HFFc6 (cell line): ENCODE results near the gene CDKL1. TPM values are rescaled to one million over a fixed set of nuclear protein-coding genes. Genes with fewer than 3 reads are reported as not detected.

Experiments used
- DNase-seq: peaks from one replicate; pipeline ENCODE4 v3.0.0-alpha.2; 2018
- H3K27ac Mint-ChIP-seq: 2 replicates; pipeline ENCODE4 v1.8.0; 2020; ENCODE audit warnings: mild to moderate bottlenecking, mixed read lengths
- H3K27me3 Mint-ChIP-seq: 2 replicates; pipeline ENCODE4 v1.8.0; 2021; ENCODE audit warnings: mild to moderate bottlenecking, moderate library complexity, mixed read lengths; ENCODE audit not compliant: insufficient read depth
- H3K36me3 Mint-ChIP-seq: 2 replicates; pipeline ENCODE4 v1.8.0; 2021; ENCODE audit warnings: low read depth, mixed read lengths
- H3K4me1 Mint-ChIP-seq: 2 replicates; pipeline ENCODE4 v1.8.0; 2020; ENCODE audit warnings: low read depth, mixed read lengths
- H3K4me3 Mint-ChIP-seq: 2 replicates; pipeline ENCODE4 v1.8.0; 2020; ENCODE audit warnings: mild to moderate bottlenecking, moderate library complexity, mixed read lengths
- H3K9me3 Mint-ChIP-seq: 2 replicates; pipeline ENCODE4 v1.8.0; 2020; ENCODE audit warnings: mild to moderate bottlenecking, mixed read lengths
- CTCF ChIP-seq: fragments of 200-600 bp; sonication (generic); IDR thresholded peaks from 2 replicates; pipeline ENCODE4 v1.5.0; 2021; ENCODE audit warnings: antibody characterized with exemption, mild to moderate bottlenecking
- long read RNA-seq: library from polyadenylated mRNA; unstranded; transcript quantifications from one replicate; pipeline ENCODE4 v2.0.0, GENCODE V29; 2019
- total RNA-seq, 6 experiments: library from RNA; stranded (reverse); fragmentation: NEBNext Ultra II Directional; extraction: Animal tissue kit (Norgen Biotek cat#: 25700); gene quantifications; 2 replicates in 1 of 6; 3 replicates in 5 of 6; pipeline ENCODE4 v1.2.3, GENCODE V29; 2021

The CDKL1 gene
- total RNA-seq, result 1 to 10 TPM; 4.4 to 8.0 (median 6.2) TPM
- long read RNA-seq, partial matches to known transcripts, result 0 of 3 reads
- long read RNA-seq, other reads (novel, unspliced or antisense), result 2 of 3 reads

- no peaks in the 10 kb centered on the region for H3K27me3 Mint-ChIP-seq
- TF ChIP-seq CTCF, result no peak
- H3K36me3 Mint-ChIP-seq, result peaks cover 13% of the 10 kb centered on the region
- peak; percentile 70 for DNase-seq
- no peaks in the 10 kb centered on the region for H3K9me3 Mint-ChIP-seq
- H3K4me3 Mint-ChIP-seq, result peak within 1 kb of the TSS; percentile 93
- peaks cover 68% of the 10 kb centered on the region for H3K4me1 Mint-ChIP-seq
- H3K27ac Mint-ChIP-seq, result peak within 1 kb of the TSS; percentile 99
Observed at GRCh38 chr14:50396631-50397389, at the start of gene CDKL1. Gene CDKL1 (minus strand): TSS chr14:50396881. CDS start chr14:50395868, 1,013 bp downstream.

- H3K27me3 Mint-ChIP-seq, result no peaks in the 10 kb centered on the region
- no peaks in the 10 kb centered on the region for H3K9me3 Mint-ChIP-seq
- H3K27ac Mint-ChIP-seq, result no peak overlapping the region
- no peak for TF ChIP-seq CTCF
- H3K4me1 Mint-ChIP-seq, result peaks cover 2% of the 10 kb centered on the region
- DNase-seq, result no peak
- H3K36me3 Mint-ChIP-seq, result peaks cover 49% of the 10 kb centered on the region
- no peak overlapping the region for H3K4me3 Mint-ChIP-seq
Observed at GRCh38 chr14:50434528-50434927, 37.8 kb upstream of the CDKL1 start.

- Mint-ChIP-seq H3K27me3 (no peaks in the 10 kb centered on the region), H3K4me3 (no peak overlapping the region), H3K27ac (no peak overlapping the region), H3K4me1 (peaks cover 8% of the 10 kb centered on the region), H3K9me3 (no peaks in the 10 kb centered on the region), H3K36me3 (peaks cover 38% of the 10 kb centered on the region)
- no peak for TF ChIP-seq CTCF
- DNase-seq, result no peak
Observed at GRCh38 chr14:50432131-50432530, 35.5 kb upstream of the CDKL1 start.

- DNase-seq, result peak; percentile 9
- no peaks in the 10 kb centered on the region for H3K27me3 Mint-ChIP-seq
- no peak overlapping the region for H3K27ac Mint-ChIP-seq
- no peaks in the 10 kb centered on the region for H3K9me3 Mint-ChIP-seq
- H3K4me3 Mint-ChIP-seq, result no peak overlapping the region
- peaks cover 8% of the 10 kb centered on the region for H3K4me1 Mint-ChIP-seq
- no peak for TF ChIP-seq CTCF
- H3K36me3 Mint-ChIP-seq, result peaks cover 19% of the 10 kb centered on the region
Observed at GRCh38 chr14:50425816-50426215, 29.1 kb upstream of the CDKL1 start.

- no peak overlapping the region for H3K4me3 Mint-ChIP-seq
- H3K9me3 Mint-ChIP-seq, result no peaks in the 10 kb centered on the region
- H3K36me3 Mint-ChIP-seq, result peaks cover 23% of the 10 kb centered on the region
- H3K4me1 Mint-ChIP-seq, result peaks cover 8% of the 10 kb centered on the region
- TF ChIP-seq CTCF, result no peak
- H3K27ac Mint-ChIP-seq, result no peak overlapping the region
- H3K27me3 Mint-ChIP-seq, result no peaks in the 10 kb centered on the region
- no peak for DNase-seq
Observed at GRCh38 chr14:50425105-50425504, 28.4 kb upstream of the CDKL1 start.
